NT2/D1 (cell line): ENCODE measurements around the gene NCAPG2.

Source experiments
- DNase-seq: peaks from one replicate; pipeline ENCODE4 v3.0.0-alpha.2; 2011; ENCODE audit warnings: low read depth, low spot score
- H3K27me3 ChIP-seq: 2 replicates; pipeline ENCODE4 v1.6.0; 2011; ENCODE audit warnings: mild to moderate bottlenecking; ENCODE audit not compliant: insufficient read length, insufficient read depth
- H3K36me3 ChIP-seq: 2 replicates; pipeline ENCODE4 v1.6.1; 2011; ENCODE audit warnings: mild to moderate bottlenecking, low read length, mixed read lengths; ENCODE audit not compliant: insufficient read depth, insufficient read length
- H3K4me1 ChIP-seq: 2 replicates; pipeline ENCODE4 v1.5.1; 2011; ENCODE audit not compliant: insufficient read depth, insufficient read length
- H3K4me3 ChIP-seq: 2 replicates; pipeline ENCODE4 v1.5.1; 2011; ENCODE audit warnings: low read depth; ENCODE audit not compliant: insufficient read length
- H3K9ac ChIP-seq: 2 replicates; pipeline ENCODE4 v1.6.0; 2011; ENCODE audit warnings: low read depth; ENCODE audit not compliant: insufficient read length
- H3K9me3 ChIP-seq: 2 replicates; pipeline ENCODE4 v1.5.1; 2011; ENCODE audit warnings: mild to moderate bottlenecking, low read length; ENCODE audit not compliant: insufficient read depth
- SUZ12 ChIP-seq: IDR thresholded peaks from 2 replicates; pipeline ENCODE4 v1.6.1; 2011; ENCODE audit not compliant: insufficient read length, insufficient read depth; ENCODE audit errors: extremely low read depth
- YY1 ChIP-seq: IDR thresholded peaks from 2 replicates; pipeline ENCODE4 v1.6.1; 2011; ENCODE audit not compliant: insufficient read length, insufficient read depth
- ZNF274 ChIP-seq: IDR thresholded peaks from 2 replicates; pipeline ENCODE4 v1.6.1; 2011; ENCODE audit warnings: mild to moderate bottlenecking, low read depth, low read length

Gene NCAPG2

GRCh38 chr7:158740013-158740656 is 35.5 kb upstream of the NCAPG2 start:
- Histone ChIP-seq H3K27me3 (no peaks in the 10 kb centered on the region), H3K36me3 (peaks cover 74% of the 10 kb centered on the region), H3K9me3 (no peaks in the 10 kb centered on the region), H3K4me1 (peaks cover 3% of the 10 kb centered on the region), H3K4me3 (no peak overlapping the region), H3K9ac (no peak overlapping the region)
- TF ChIP-seq YY1 (no peak), SUZ12 (no peak), ZNF274 (no peak)
- DNase-seq = no peak

- H3K36me3 ChIP-seq = peaks cover 83% of the 10 kb centered on the region
- H3K27me3 ChIP-seq = no peaks in the 10 kb centered on the region
- H3K9ac ChIP-seq = no peak overlapping the region
- TF ChIP-seq ZNF274 (no peak), YY1 (no peak), SUZ12 (no peak)
- no peaks in the 10 kb centered on the region for H3K9me3 ChIP-seq
- DNase-seq = no peak
- peaks cover 3% of the 10 kb centered on the region for H3K4me1 ChIP-seq
- no peak overlapping the region for H3K4me3 ChIP-seq
Observed at GRCh38 chr7:158738841-158739240, 34.2 kb upstream of the NCAPG2 start.

- Histone ChIP-seq H3K4me3 (no peak overlapping the region), H3K36me3 (peaks cover 73% of the 10 kb centered on the region), H3K9me3 (no peaks in the 10 kb centered on the region), H3K27me3 (no peaks in the 10 kb centered on the region), H3K4me1 (peaks cover 3% of the 10 kb centered on the region), H3K9ac (no peak overlapping the region)
- TF ChIP-seq SUZ12 = no peak
- TF ChIP-seq ZNF274 = no peak
- no peak for TF ChIP-seq YY1
- DNase-seq = no peak
Observed at GRCh38 chr7:158737064-158737695, 32.6 kb upstream of the NCAPG2 start.

GRCh38 chr7:158735935-158736334 is 31.3 kb upstream of the NCAPG2 start:
- Histone ChIP-seq H3K4me1 (peaks cover 3% of the 10 kb centered on the region), H3K4me3 (no peak overlapping the region), H3K36me3 (peaks cover 63% of the 10 kb centered on the region), H3K9ac (no peak overlapping the region), H3K9me3 (no peaks in the 10 kb centered on the region), H3K27me3 (no peaks in the 10 kb centered on the region)
- no peak for DNase-seq
- TF ChIP-seq SUZ12 (no peak), YY1 (no peak), ZNF274 (no peak)

- no peaks in the 10 kb centered on the region for H3K27me3 ChIP-seq
- no peak overlapping the region for H3K4me3 ChIP-seq
- no peaks in the 10 kb centered on the region for H3K4me1 ChIP-seq
- no peak for TF ChIP-seq YY1
- no peak for TF ChIP-seq ZNF274
- TF ChIP-seq SUZ12 = no peak
- no peaks in the 10 kb centered on the region for H3K9me3 ChIP-seq
- no peak for DNase-seq
- peaks cover 60% of the 10 kb centered on the region for H3K36me3 ChIP-seq
- H3K9ac ChIP-seq = no peak overlapping the region
Observed at GRCh38 chr7:158734861-158735260, 30.3 kb upstream of the NCAPG2 start.

GRCh38 chr7:158733775-158734494 is 29.3 kb upstream of the NCAPG2 start:
- DNase-seq = no peak
- H3K27me3 ChIP-seq = no peaks in the 10 kb centered on the region
- H3K9me3 ChIP-seq = no peaks in the 10 kb centered on the region
- TF ChIP-seq YY1 = no peak
- no peak for TF ChIP-seq SUZ12
- no peak for TF ChIP-seq ZNF274
- no peaks in the 10 kb centered on the region for H3K4me1 ChIP-seq
- H3K9ac ChIP-seq = no peak overlapping the region
- no peak overlapping the region for H3K4me3 ChIP-seq
- peaks cover 55% of the 10 kb centered on the region for H3K36me3 ChIP-seq

- H3K27me3 ChIP-seq = no peaks in the 10 kb centered on the region
- DNase-seq = no peak
- no peak overlapping the region for H3K9ac ChIP-seq
- no peaks in the 10 kb centered on the region for H3K9me3 ChIP-seq
- H3K4me3 ChIP-seq = no peak overlapping the region
- H3K36me3 ChIP-seq = peaks cover 48% of the 10 kb centered on the region
- no peaks in the 10 kb centered on the region for H3K4me1 ChIP-seq
- TF ChIP-seq ZNF274 (no peak), SUZ12 (no peak), YY1 (no peak)
Observed at GRCh38 chr7:158733220-158733519, 28.6 kb upstream of the NCAPG2 start.
